ENCODE data around the gene MAGED4B. TPM values are rescaled to one million over a fixed set of nuclear protein-coding genes. Genes with fewer than 3 reads are reported as not detected.

MAGED4B gene
- total and polyA plus RNA-seq, 2 of the 4 experiments (the other 2 are of a cell fraction): 35.5 to 85.5 TPM

GRCh38 chrX:52031371-52031770 is 37.6 kb downstream of the MAGED4B start:
- BruUV-seq (replicated peaks): no TSS peak
- Histone ChIP-seq H3K9me3 (ENCODE audit: control insufficient read depth, insufficient read depth, low read length) (no peaks in the 10 kb centered on the region), H4K91ac (ENCODE audit: insufficient read depth, low read depth, low read length) (no peak overlapping the region), H3K4me1 (ENCODE audit: control insufficient read depth, insufficient read depth, low read length) (no peaks in the 10 kb centered on the region), H2BK5ac (ENCODE audit: low read depth, low read length, poor library complexity, severe bottlenecking) (no peak overlapping the region), H2AK5ac (ENCODE audit: low read depth, low read length) (no peak overlapping the region), H3K27me3 (ENCODE audit: control insufficient read depth, insufficient read depth, low read length) (no peaks in the 10 kb centered on the region; the same call in none of the 2 replicates), H2BK20ac (ENCODE audit: low read depth, low read length) (no peak overlapping the region), H3K56ac (ENCODE audit: extremely low read depth, insufficient read depth, low read length) (no peak overlapping the region), H4K20me1 (ENCODE audit: insufficient read depth, low read length) (no peaks in the 10 kb centered on the region), H3K9ac (ENCODE audit: low read depth, low read length) (no peak overlapping the region), H3K4me3 (ENCODE audit: insufficient read depth, low read depth, low read length) (no peak overlapping the region), H2BK120ac (ENCODE audit: low read depth, low read length) (no peak overlapping the region), H3K79me1 (ENCODE audit: low read depth in 1 of 2, low read length in 2 of 2) (no peaks in the 10 kb centered on the region), H3K18ac (ENCODE audit: low read depth, low read length) (no peak overlapping the region), H4K5ac (ENCODE audit: low read depth, low read length) (no peak overlapping the region), H3K4ac (ENCODE audit: low read depth, low read length) (no peak overlapping the region), H3K27ac (ENCODE audit: insufficient read depth, low read length) (no peak overlapping the region), H2AFZ (replicated peaks; ENCODE audit: low read length, poor library complexity) (no peak overlapping the region), H2AK9ac (replicated peaks; ENCODE audit: low read depth, low read length, poor library complexity) (no peak overlapping the region), H4K8ac (ENCODE audit: low read depth in 2 of 2, low read length in 2 of 2) (no peak overlapping the region), H3K14ac (replicated peaks; ENCODE audit: low read depth, low read length) (no peak overlapping the region), H3K23ac (ENCODE audit: low read depth, low read length) (no peak overlapping the region), H3K36me3 (ENCODE audit: control insufficient read depth, insufficient read depth, low read length) (no peaks in the 10 kb centered on the region), H2BK15ac (ENCODE audit: low read depth, low read length) (no peak overlapping the region), H3K9me1 (ENCODE audit: insufficient read depth, low read length) (no peaks in the 10 kb centered on the region), H3K4me2 (ENCODE audit: low read depth, low read length) (no peak overlapping the region)
- no CpG with 5 or more reads among the region's 2 CpGs for WGBS, 2 experiments (ENCODE audit: extremely low coverage in 2 of 2, insufficient read length in 1 of 2)
- in situ Hi-C loops (cut with MboI; ENCODE audit: low sequenced_read_pairs): no loop called here
- ChIA-PET POLR2A (ENCODE audit: unreplicated experiment) (no interaction called here), CTCF (no interaction called here)
- intact Hi-C loops (cut with micrococcal nuclease): no loop called here
- no peak for TF ChIP-seq FOS (IDR thresholded peaks at IDR 0.05; ENCODE audit: low read depth, low read length)
- no peak for TF ChIP-seq CHD1 (IDR thresholded peaks at IDR 0.05; ENCODE audit: low read depth, low read length)
- no peak for TF ChIP-seq BHLHE40 (IDR thresholded peaks at IDR 0.05; ENCODE audit: low read depth, low read length)
- no peak for TF ChIP-seq RCOR1 (IDR thresholded peaks at IDR 0.05; ENCODE audit: insufficient replicate concordance, low read length)
- no peak for TF ChIP-seq MAFK (IDR thresholded peaks at IDR 0.05; ENCODE audit: low read depth, low read length)
- no peak for TF ChIP-seq MAZ (IDR thresholded peaks at IDR 0.05; ENCODE audit: borderline replicate concordance, low read depth, low read length)
- TF ChIP-seq POLR2A (IDR thresholded peaks at IDR 0.05; ENCODE audit: low read depth, low read length): no peak
- TF ChIP-seq CEBPB (IDR thresholded peaks at IDR 0.05; ENCODE audit: low read depth, low read length): no peak
- no peak for TF ChIP-seq SMC3 (IDR thresholded peaks at IDR 0.05; ENCODE audit: low read depth, low read length)
- TF ChIP-seq RFX5 (IDR thresholded peaks at IDR 0.05; ENCODE audit: low read depth, low read length): no peak
- no peak for TF ChIP-seq USF2 (IDR thresholded peaks at IDR 0.05; ENCODE audit: low read depth, low read length)
- TF ChIP-seq CTCF (conservative IDR thresholded peaks at IDR 0.05; ENCODE audit: low read depth, low read length): no peak
- TF ChIP-seq NFE2L2 (IDR thresholded peaks at IDR 0.05; ENCODE audit: low read depth, low read length): no peak
- DNase-seq: no peak
- ATAC-seq (ENCODE audit: low read depth): no peak
- dilution Hi-C loops (cut with HindIII; ENCODE audit: low sequenced_read_pairs, unreplicated experiment): no loop called here
